ENCODE measurements around the gene ASCL1.

Gene ASCL1

GRCh38 chr12:102918840-102919239 is 38.6 kb upstream of the ASCL1 start:
- Histone ChIP-seq H3K9ac (no peak overlapping the region), H4K20me1 (no peaks in the 10 kb centered on the region), H3K27ac (no peak overlapping the region), H3K9me3 (no peaks in the 10 kb centered on the region), H3K4me3 (no peak overlapping the region), H3K4me2 (no peak overlapping the region), H3K4me1 (no peaks in the 10 kb centered on the region), H3K27me3 (no peaks in the 10 kb centered on the region), H3K36me3 (no peaks in the 10 kb centered on the region)
- no peak for TF ChIP-seq Cebpa-rat (IDR thresholded peaks at IDR 0.05)

- H3K4me3 ChIP-seq, result no peak overlapping the region
- TF ChIP-seq Cebpa-rat (IDR thresholded peaks at IDR 0.05), result no peak
- H3K36me3 ChIP-seq, result no peaks in the 10 kb centered on the region
- H3K9ac ChIP-seq, result no peak overlapping the region
- H3K4me1 ChIP-seq, result no peaks in the 10 kb centered on the region
- H3K9me3 ChIP-seq, result no peaks in the 10 kb centered on the region
- H3K27ac ChIP-seq, result no peak overlapping the region
- H3K27me3 ChIP-seq, result no peaks in the 10 kb centered on the region
- no peaks in the 10 kb centered on the region for H4K20me1 ChIP-seq
- no peak overlapping the region for H3K4me2 ChIP-seq
These were observed 37.2 kb upstream of the ASCL1 start for GRCh38 chr12:102920271-102920670.

GRCh38 chr12:102921240-102921639 is 36.2 kb upstream of the ASCL1 start:
- H3K4me3 ChIP-seq, result no peak overlapping the region
- no peak for TF ChIP-seq Cebpa-rat (IDR thresholded peaks at IDR 0.05)
- H3K9me3 ChIP-seq, result no peaks in the 10 kb centered on the region
- no peaks in the 10 kb centered on the region for H3K27me3 ChIP-seq
- no peaks in the 10 kb centered on the region for H3K36me3 ChIP-seq
- no peak overlapping the region for H3K27ac ChIP-seq
- no peaks in the 10 kb centered on the region for H3K4me1 ChIP-seq
- no peaks in the 10 kb centered on the region for H4K20me1 ChIP-seq
- no peak overlapping the region for H3K4me2 ChIP-seq
- H3K9ac ChIP-seq, result no peak overlapping the region

- no peak for TF ChIP-seq Cebpa-rat (IDR thresholded peaks at IDR 0.05)
- Histone ChIP-seq H3K4me2 (no peak overlapping the region), H3K9me3 (no peaks in the 10 kb centered on the region), H3K4me1 (no peaks in the 10 kb centered on the region), H3K27me3 (no peaks in the 10 kb centered on the region), H3K4me3 (no peak overlapping the region), H4K20me1 (no peaks in the 10 kb centered on the region), H3K36me3 (no peaks in the 10 kb centered on the region), H3K27ac (no peak overlapping the region), H3K9ac (no peak overlapping the region)
These were observed 30.3 kb upstream of the ASCL1 start for GRCh38 chr12:102927220-102927619.

- Histone ChIP-seq H4K20me1 (no peaks in the 10 kb centered on the region), H3K27ac (no peak overlapping the region)
These were observed 24.3 kb upstream of the ASCL1 start for GRCh38 chr12:102933168-102933567.

GRCh38 chr12:102939059-102939458 is 18.4 kb upstream of the ASCL1 start:
- TF ChIP-seq Cebpa-rat (IDR thresholded peaks at IDR 0.05), result no peak
- H3K9me3 ChIP-seq, result no peaks in the 10 kb centered on the region
- no peaks in the 10 kb centered on the region for H3K4me1 ChIP-seq

More at GRCh38 chr12:102933168-102933567, 24.3 kb upstream of the ASCL1 start:
- no peaks in the 10 kb centered on the region for H3K9me3 ChIP-seq
- no peaks in the 10 kb centered on the region for H3K4me1 ChIP-seq
- H3K36me3 ChIP-seq, result no peaks in the 10 kb centered on the region
- H3K27me3 ChIP-seq, result no peaks in the 10 kb centered on the region
- H3K4me3 ChIP-seq, result no peak overlapping the region
- H3K4me2 ChIP-seq, result no peak overlapping the region
- no peak for TF ChIP-seq Cebpa-rat (IDR thresholded peaks at IDR 0.05)
- H3K9ac ChIP-seq, result no peak overlapping the region

GRCh38 chr12:102939670-102940222 is 17.7 kb upstream of the ASCL1 start:
- no peaks in the 10 kb centered on the region for H3K4me1 ChIP-seq
- no peak overlapping the region for H3K4me2 ChIP-seq
- H3K27me3 ChIP-seq, result no peaks in the 10 kb centered on the region
- no peaks in the 10 kb centered on the region for H3K9me3 ChIP-seq
- no peak overlapping the region for H3K27ac ChIP-seq
- H4K20me1 ChIP-seq, result no peaks in the 10 kb centered on the region
- H3K4me3 ChIP-seq, result no peak overlapping the region
- no peak overlapping the region for H3K9ac ChIP-seq
- TF ChIP-seq Cebpa-rat (IDR thresholded peaks at IDR 0.05), result no peak
- H3K36me3 ChIP-seq, result no peaks in the 10 kb centered on the region

More at GRCh38 chr12:102939059-102939458, 18.4 kb upstream of the ASCL1 start:
- no peak overlapping the region for H3K4me2 ChIP-seq
- H3K27ac ChIP-seq, result no peak overlapping the region
- H3K27me3 ChIP-seq, result no peaks in the 10 kb centered on the region
- no peak overlapping the region for H3K9ac ChIP-seq
- H3K4me3 ChIP-seq, result no peak overlapping the region
- H4K20me1 ChIP-seq, result no peaks in the 10 kb centered on the region
- no peaks in the 10 kb centered on the region for H3K36me3 ChIP-seq

- Histone ChIP-seq H3K9ac (no peak overlapping the region), H4K20me1 (no peaks in the 10 kb centered on the region), H3K27me3 (peaks cover 21% of the 10 kb centered on the region), H3K9me3 (no peaks in the 10 kb centered on the region), H3K4me3 (no peak overlapping the region), H3K4me2 (no peak overlapping the region), H3K36me3 (no peaks in the 10 kb centered on the region), H3K27ac (no peak overlapping the region), H3K4me1 (no peaks in the 10 kb centered on the region)
- no peak for TF ChIP-seq Cebpa-rat (IDR thresholded peaks at IDR 0.05)
These were observed 11.4 kb upstream of the ASCL1 start for GRCh38 chr12:102946042-102946441.

GRCh38 chr12:102948941-102949352 is 8.5 kb upstream of the ASCL1 start:
- H3K4me2 ChIP-seq, result no peak overlapping the region

GRCh38 chr12:102950107-102950949 is 7.1 kb upstream of the ASCL1 start:
- Histone ChIP-seq H3K9ac (no peak overlapping the region), H3K27ac (no peak overlapping the region), H3K4me2 (no peak overlapping the region), H3K4me3 (no peak overlapping the region), H3K36me3 (no peaks in the 10 kb centered on the region), H4K20me1 (no peaks in the 10 kb centered on the region), H3K4me1 (no peaks in the 10 kb centered on the region), H3K9me3 (no peaks in the 10 kb centered on the region), H3K27me3 (peaks cover 63% of the 10 kb centered on the region)
- TF ChIP-seq Cebpa-rat (IDR thresholded peaks at IDR 0.05), result no peak

More at GRCh38 chr12:102948941-102949352, 8.5 kb upstream of the ASCL1 start:
- Histone ChIP-seq H3K9ac (no peak overlapping the region), H3K4me1 (no peaks in the 10 kb centered on the region), H3K36me3 (no peaks in the 10 kb centered on the region), H3K9me3 (no peaks in the 10 kb centered on the region), H4K20me1 (no peaks in the 10 kb centered on the region), H3K27ac (no peak overlapping the region), H3K27me3 (peaks cover 49% of the 10 kb centered on the region), H3K4me3 (no peak overlapping the region)
- no peak for TF ChIP-seq Cebpa-rat (IDR thresholded peaks at IDR 0.05)
